ENCODE measurements around the gene KLF14.
A peak's percentile ranks its signal among the peaks of the same experiment; 100 is the strongest.
"Not testable (repeated sequence)": the region's sequence is repeated elsewhere in the genome, so short reads cannot be mapped to it uniquely, and the experiment has no call there.

The KLF14 gene

DNA sequence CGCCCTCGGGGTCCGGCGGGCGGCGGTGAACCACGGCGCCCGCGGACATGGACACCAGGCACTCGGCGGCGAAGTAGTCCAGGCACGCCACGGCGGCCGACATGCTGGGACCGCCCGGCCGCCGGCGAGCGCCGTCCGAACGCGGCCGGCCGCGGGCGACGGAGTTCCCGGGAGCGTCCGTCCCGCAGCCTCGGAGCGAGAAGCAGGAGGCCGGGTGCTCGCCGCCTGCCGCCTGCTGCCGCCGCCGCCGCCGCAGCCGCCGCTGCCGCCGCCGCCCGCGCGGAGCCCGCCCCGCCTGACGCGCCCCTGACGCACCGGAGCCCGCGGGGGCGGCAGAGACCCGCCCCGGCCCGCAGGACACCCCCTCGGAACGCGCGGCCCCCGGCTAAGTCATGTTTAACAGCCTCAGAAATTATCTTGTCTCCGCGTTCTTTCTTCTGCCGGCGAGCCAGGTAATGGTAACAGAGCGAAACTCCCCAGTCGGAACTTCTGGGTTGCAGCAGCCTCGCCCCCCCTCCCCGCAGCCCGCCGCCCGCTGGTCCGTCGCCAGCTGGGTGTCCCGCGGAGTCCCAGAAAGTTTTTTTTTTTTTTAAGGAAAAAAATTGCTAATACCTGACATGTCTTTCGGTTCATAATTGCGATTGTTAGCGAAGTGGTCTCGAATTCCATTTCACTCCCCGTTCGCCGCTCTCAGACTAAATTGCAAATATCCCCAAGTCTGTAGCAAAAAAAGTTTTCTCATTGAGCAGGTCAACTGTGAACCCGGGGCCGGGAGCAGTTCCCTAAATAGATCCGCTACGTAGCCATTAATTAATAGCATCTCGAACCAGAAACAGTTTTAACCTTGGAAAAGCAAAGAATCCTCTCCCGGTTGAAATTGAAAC, at the start of gene KLF14:
KLF14 (minus strand) TSS at position 277 of the 884 bp plus-strand sequence; CDS start at position 103, 174 bp downstream.
- no peak for FAIRE-seq

DNA sequence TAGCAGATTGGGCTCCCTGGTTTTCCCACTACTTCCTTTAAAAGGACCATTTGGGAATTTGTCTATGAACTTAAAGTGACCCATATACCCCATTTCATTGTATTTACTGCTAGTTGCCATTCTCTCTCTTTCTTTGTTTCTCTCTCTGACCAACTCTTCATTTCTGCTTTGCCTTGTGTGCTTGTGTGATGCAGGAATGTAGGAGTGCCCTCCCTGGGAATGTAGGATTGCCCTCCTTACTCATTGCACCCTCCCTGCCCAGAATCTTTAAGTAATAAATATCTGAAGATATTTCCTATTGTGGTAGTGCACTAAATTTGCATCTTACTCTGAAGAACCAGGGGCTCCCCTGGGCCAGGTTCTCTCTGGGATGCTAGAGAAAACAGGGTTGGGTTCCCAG, 47.3 kb upstream of the KLF14 start:
- DNase-seq (ENCODE audit: low spot score) (no peak), FAIRE-seq (no peak)

More for the DNA sequence above, at the start of gene KLF14:
- DNase-seq (ENCODE audit: low spot score): no peak

DNA sequence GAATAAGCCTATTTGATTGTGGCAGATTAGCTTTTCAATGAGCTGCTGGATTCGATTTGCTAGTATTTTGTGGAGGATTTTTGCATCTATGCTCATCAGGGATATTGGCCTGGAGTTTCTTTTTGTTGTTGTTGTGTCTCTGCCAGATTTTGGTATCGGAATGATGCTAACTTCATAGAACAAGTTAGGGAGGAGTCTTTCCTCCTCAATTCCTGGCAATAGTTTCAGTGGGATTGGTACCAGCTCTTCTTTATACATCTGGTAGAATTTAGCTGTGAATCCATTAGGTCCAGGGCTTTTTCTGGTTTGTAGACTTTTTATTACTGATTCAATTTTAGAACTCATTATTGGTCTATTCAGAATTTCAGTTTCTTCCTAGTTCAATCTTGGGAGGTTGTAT, 43.4 kb upstream of the KLF14 start:
- FAIRE-seq (no peak), DNase-seq (ENCODE audit: low spot score) (no peak)

DNA sequence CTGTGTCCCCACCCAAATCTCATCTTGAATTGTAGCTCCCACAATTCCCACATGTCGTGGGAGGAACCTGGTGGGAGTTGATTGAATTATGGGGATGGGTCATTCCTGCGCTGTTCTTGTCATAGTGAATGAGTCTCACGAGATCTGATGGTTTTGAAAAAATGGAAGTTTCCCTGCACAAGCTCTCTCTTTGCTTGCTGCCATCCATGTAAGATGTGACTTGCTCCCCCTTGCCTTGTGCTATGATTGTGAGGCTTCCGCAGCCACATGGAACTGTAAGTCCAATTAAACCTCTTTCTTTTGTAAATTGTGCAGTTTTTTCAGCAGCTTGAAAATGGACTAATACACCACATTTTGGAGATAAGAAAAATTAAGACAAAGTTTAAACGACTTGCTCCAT, 38.4 kb upstream of the KLF14 start:
- not testable (repeated sequence) for DNase-seq (ENCODE audit: low spot score); FAIRE-seq

DNA sequence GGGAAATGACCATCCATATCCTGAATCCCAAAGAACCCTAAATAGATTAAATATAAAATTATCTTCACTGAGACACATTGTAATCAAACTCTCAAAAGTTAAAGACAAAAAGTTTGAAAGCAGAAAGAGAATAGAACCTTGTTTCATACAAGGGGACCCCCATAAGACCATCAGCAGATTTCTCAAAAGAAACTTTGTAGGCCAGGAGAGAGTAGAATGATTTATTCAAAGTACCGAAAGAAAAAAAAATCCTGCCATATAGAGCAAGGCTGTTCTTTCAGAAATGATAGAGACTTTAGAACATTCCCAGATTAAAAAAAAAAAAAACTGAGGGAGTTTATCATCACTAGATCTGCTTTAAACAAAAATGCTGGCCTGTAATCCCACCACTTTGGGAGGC, 34.8 kb upstream of the KLF14 start:
- no peak for FAIRE-seq

DNA sequence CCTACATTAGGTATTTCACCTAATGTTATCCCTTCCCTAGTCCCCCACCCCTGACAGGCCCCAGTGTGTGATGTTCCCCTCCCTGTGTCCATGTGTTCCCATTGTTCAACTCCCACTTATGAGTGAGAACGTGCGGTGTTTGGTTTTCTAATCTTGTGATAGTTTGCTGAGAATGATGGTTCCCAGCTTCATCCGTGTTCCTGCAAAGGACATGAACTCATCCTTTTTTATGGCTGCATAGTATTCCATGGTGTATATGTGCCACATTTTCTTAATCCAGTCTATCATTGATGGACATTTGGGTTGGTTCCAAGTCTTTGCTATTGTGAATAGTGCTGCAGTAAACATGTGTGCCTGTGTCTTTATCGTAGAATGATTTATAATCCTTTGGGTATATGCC, 30.6 kb upstream of the KLF14 start:
- DNase-seq (ENCODE audit: low spot score); FAIRE-seq: not testable (repeated sequence)

More for the DNA sequence above, 34.8 kb upstream of the KLF14 start:
- DNase-seq (ENCODE audit: low spot score): no peak

DNA sequence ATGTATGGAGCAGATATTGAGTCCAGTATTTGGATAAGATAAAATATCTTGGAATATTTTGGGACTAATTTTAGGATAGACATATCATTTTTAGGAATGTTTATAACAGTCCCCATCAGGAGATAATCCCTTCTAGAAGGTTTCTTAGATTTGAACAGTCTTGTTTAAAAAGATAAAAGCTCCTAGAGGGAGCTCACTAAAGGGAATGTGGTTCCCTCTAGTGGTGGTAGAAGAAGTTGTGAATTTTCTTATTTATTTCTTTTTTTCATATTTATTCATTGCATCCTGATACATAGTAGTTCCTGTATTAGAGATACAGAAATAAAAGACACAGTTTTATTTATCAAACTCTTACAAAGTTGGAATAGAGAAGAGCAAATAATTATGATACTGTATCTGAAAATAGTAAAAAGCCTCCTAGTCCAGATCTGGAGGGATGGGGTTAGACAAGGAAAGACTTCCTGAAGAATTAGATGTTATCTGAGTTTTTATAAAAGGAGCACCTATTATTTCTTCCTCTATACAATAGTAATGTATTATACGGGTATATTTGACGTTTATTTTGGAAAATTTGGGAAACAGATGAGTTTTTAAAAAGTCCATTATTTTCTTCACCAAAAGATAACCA, 24.5 kb upstream of the KLF14 start:
- peak; percentile 53 for DNase-seq (ENCODE audit: low spot score)

DNA sequence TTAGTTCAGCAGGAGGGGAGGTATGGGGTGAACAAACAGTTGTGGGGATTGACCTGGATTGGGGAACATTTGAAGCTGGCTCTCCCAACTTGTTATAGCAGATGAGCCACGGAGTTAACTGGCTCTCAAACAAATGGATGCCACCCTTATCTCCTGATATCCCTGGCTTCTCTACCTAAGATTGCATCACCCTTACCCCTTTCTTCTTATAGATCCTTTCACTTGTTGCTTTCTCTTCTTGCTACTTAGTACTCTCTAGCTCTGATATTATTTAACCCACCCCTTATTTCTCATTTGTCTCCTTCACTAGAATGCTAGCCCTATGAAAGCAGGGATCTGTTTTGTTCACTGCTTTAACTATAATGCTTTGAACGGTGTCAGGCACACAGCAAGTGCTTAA, 22.3 kb upstream of the KLF14 start:
- DNase-seq (ENCODE audit: low spot score) (no peak), FAIRE-seq (no peak)

More for the DNA sequence above, 24.5 kb upstream of the KLF14 start:
- peak; percentile 90 for FAIRE-seq

DNA sequence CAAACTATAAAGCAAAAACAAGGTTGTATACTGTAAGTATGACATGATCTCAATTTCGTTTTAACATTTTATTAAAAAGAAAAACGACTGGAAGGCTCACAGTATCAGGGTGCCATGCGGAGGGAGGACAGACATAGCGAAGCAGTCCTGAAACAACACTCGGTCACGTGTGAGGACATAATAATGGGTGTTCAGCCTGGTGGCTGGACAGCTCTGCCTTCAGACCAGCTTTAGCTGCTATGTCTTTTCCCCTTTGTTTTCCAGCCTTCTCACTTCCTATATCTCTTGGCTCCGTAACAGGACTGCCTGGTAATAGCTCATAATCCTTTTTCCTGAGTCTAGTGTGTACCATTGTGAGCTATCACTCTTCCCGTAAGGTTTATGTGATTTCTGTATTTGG, 18.4 kb upstream of the KLF14 start:
- no peak for DNase-seq (ENCODE audit: low spot score)
- no peak for FAIRE-seq

DNA sequence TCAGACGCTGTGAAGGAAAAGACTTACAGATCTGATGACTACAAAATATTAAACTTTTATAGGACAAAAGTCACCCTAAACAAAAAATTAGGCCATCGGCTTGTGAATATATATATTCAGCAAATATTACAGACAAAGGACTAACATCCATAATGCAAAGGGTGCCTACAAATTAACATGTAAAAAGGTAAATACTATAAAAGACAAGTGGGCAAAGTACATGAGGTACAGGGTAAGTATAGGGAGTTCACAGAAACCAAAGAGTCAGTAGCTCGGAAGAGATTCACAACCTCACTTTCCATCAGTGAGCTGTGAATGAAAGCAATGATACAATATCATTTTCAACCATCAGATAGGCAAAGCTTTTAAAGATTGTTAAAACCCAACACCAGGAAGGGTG, 16.7 kb upstream of the KLF14 start:
- FAIRE-seq (no peak), DNase-seq (ENCODE audit: low spot score) (no peak)

DNA sequence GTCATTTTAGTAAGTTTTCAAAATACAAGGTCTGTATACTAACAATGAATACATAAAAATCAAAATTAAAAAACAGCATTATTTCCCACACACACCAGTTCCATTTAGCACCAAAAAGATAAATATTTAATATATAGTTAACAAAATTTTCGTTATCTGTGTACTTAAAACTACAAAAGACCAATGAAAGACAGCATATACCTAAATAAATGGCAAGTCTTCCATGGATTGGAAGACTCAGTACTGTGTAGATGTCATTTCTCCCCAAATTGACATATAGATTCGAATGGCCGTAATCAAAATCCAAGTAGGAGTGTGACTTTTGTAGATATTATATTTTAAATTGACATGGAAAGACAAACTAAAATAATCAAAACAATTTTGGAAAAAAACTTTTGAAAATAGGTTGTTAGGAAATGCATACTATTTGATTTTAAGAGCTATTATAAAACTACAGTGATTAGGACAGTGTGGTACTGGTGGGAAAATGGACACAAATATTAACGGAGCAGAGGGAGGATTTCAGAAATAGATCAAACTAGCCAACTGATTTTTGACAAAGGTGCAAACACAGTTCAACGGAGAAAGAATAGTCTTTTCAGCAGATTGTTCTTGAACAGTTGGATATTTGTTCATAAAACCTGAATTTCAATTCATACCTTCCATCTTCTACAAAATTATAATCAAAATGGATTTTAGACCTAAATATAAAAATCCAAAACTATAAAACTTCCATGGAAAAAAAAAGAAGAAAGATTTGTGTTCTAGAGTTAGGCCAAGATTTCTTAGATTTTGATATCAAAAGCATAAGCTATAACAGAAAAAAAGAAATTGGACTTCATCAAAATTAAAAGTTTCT, 14.8 kb upstream of the KLF14 start:
- FAIRE-seq (peak; percentile 7), DNase-seq (ENCODE audit: low spot score) (no peak)

DNA sequence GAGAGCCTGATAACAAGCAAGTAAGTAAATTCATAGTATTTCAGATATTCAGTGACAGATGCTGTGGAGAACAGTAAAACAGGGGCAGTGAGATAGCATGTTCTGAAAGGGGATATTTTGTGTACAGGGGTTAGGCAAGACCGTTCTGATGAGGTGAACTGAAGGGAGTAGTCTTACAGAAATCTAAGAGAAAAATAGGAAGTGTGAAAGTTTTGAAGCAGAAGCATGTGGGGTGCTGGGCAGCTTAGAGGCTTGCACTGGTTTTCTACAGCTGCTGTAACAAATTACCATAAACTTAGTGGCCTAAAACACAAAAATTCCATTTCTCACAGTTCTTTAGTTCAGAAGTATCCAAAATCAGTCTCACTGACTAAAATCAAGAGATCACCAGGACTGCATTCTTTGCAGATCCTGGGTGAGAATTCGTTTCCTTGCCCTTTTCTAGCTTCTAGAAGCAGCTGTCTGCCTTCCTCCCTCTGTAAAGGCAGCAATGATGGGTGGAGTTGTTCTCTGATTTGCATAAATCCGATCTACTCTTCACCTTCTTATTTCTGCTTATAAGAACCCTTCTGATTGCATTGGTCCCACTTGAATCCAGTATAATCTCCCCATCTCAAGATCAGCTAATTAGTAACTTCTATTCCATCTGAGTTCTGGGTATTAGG, 7.5 kb upstream of the KLF14 start:
- no peak for DNase-seq (ENCODE audit: low spot score)
- no peak for FAIRE-seq

DNA sequence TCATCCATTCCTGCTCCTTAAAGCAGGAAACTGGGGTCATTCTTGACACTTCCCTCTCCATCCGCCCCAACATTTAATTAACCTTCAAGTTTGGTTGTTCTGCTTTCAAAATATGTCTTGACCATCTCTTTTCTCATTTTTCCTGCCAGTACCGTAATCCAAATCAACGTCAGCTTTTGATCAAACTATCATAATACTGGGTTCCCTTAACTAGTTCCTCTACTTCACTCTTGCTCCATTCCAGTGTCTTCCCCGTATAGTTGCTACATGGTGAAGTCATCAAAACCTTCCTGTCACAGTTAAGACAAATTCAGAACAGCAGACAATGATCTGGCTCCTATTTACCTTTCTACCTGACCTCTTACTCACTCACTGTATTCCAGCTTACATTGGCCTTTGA, 6.6 kb upstream of the KLF14 start:
- DNase-seq (ENCODE audit: low spot score) (no peak), FAIRE-seq (no peak)

DNA sequence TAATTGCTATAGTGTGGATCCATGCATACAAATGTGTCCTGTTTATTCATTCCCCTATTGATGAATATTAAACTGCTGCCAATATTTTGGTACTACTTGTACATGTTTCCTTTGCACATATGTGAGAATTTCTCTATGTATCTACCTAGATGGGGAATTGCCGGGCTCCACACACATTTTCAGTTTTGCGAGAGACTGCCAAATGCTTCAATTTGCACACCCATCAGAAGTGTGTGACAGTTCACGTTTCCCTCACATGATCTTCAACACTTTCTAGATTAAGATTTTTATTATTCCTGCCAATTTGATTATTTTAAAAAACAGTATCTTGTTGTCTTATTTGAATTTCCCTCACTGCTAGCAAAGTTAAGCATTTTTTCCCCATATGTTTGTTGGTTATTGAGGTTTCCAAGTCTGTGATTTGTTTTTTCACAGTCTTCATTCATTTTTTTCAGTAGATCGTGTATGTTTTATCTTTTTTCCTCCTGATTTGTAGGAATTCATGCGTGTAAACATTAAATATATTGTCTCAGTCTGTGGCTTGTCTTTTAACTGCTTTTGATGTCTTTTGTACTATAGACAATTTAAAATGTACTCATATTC, 2.4 kb upstream of the KLF14 start:
- FAIRE-seq (no peak), DNase-seq (ENCODE audit: low spot score) (no peak)

DNA sequence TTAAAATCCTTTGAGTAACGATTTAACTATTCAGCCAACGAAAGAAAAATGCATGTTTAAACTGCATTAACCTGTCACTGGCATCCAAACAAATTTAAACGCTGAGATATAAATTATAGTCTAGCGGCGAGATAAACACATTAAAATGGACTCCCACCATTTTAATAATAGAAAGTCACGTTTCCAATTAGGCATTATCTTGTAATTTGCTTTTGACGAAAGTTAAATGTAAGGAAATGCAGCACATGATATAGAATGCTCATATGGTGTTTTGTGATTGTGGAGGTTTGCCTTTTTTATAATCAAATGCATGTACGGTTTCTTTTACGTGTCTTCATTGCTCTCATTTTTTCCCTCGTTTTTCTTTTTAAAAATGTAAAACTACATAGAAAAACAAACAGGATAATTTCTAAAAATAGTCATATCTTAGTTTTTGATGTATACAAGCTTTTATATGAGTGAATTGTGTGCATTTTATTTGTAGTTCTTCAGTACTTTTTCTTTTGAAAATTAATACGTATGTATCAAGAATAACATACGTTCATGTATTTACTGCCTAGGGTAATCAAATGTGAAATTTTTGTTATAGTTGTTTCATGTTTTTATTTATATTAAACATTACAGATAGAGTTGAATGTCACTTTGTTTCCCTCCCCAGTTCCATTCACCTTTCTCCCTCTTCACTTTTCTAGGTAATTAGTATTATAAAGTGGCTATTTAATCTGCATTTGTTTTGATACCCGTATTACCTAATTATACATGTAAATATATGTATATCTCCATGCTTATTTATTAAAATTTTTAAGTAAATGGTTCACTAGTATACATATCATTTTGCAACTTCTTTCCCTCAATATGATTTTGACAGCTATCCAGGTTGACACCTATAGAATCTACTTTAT, 1.1 kb upstream of the KLF14 start:
- FAIRE-seq (peak; percentile 35), DNase-seq (ENCODE audit: low spot score) (no peak)

DNA sequence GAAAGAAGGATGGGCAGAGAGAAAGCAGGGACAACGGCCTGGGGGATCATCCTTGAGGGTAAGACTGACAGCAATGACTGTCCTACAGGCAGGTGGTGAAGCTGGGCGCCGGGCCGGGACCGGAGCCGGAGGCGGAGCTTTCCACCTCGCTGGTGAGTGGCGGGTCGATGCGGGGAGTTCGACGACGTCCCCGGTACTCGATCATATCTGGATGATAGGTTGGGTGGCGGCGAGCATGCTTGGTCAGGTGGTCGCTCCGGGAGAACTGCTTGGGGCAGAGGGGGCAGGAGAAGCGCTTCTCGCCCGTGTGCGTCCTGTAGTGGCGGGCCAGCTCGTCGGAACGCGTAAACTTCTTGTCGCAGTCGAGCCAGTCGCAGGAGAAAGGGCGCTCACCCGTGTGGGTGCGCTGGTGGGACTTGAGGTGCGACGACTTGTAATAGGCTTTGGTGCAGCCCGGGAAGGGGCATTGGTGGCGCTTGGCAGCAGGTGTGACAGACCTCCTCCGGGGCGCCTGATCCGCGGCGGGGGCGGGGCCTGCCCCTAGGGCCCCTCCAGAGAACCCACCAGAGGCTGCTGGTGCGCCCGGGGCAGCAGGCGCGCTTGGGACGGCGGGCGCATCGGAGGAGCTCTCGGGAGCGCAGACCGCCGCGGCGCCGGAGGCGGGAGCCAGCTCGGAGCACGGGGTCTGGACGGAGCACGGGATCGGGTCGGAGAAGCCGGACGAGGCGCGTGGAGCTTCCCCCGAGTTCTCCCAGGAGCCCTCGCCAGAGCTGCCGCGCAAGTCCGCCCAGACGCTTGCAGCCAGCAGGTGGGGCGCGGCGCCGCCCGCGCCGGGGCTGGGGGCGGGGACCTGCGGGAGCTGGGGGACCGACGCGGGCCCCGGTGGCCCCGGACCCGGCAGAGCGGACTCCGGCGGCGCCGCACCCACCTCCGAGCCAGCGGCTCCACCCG, 752 bp downstream of the KLF14 start:
- no peak for FAIRE-seq
- no peak for DNase-seq (ENCODE audit: low spot score)

DNA sequence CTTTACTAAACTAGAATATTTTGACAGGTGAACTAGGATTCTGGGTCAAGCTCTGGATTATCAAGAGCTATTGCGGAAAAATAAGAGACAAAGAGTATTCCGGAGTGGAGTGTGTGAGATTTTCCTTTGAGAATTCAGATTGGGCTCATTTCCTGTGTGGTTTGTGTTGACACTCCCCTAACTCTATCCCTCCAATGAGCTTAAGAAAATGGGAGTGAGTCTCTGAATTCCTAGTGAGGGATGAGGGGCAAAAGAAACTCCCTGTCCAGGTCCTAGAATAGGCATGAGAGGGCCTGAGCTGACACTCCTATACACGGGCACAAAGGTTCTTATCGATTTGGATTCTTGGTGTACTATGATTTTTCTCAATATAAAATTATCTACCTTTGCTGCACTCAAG, 10.2 kb downstream of the KLF14 start:
- FAIRE-seq (no peak), DNase-seq (ENCODE audit: low spot score) (no peak)

DNA sequence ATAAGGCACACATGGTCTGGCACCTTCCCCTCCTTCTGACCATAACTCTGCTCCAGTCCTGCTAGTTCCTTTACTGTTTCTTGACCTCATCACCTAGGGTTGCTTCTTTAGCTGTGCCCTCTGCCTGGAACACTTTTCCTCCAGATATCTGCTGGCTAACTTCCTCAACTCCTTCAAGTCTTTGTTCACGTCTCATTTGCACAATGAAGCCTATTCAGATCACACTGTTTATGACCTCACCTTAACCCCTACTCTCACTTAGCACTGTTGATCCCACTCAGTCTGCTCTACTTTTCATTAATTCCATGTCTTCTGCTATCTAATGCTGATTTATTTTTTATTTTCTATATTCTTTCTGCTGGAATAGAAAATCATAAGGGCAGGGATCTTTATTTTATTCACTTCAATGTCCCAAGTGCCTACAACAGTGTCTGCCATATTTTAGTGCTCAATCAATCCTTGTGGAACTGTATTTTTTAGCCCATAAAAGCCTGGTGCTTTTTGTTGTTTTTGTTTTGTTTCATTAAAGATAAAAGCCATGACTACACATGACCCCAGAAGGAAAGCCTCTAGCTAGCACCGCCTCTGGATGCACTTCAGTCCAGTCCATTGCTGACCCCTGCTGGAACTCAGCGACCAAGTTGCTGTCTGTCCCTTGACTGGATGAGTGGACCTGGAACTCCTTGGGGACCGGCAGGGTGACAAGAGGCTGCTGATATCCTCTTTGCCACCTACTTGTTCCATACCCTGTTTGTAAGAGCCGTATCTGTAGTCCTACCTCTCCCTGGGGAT, 12.3 kb downstream of the KLF14 start:
- DNase-seq (ENCODE audit: low spot score) (peak; percentile 65), FAIRE-seq (no peak)
